Muscle of leg (tissue), 11 donors: Measurements from ENCODE around the gene DFFA. TPM values are rescaled to one million over a fixed set of nuclear protein-coding genes. Genes with fewer than 3 reads are reported as not detected.
"Not testable (repeated sequence)": the region's sequence is repeated elsewhere in the genome, so short reads cannot be mapped to it uniquely, and the experiment has no call there.

Experiments
- DNase-seq: peaks from one replicate; pipeline ENCODE4 v3.0.0; 2013
- H3K27ac ChIP-seq: one replicate; pipeline ENCODE4 v1.5.1; 2013; ENCODE audit warnings: mild to moderate bottlenecking, low read length, control low read depth
- H3K27me3 ChIP-seq: one replicate; pipeline ENCODE4 v1.6.1; 2013; ENCODE audit warnings: low read length; ENCODE audit not compliant: control insufficient read depth, insufficient read depth
- H3K36me3 ChIP-seq: one replicate; pipeline ENCODE4 v1.6.1; 2013; ENCODE audit warnings: low read length; ENCODE audit not compliant: control insufficient read depth, insufficient read depth
- H3K4me1 ChIP-seq: one replicate; pipeline ENCODE4 v1.6.1; 2013; ENCODE audit warnings: low read length; ENCODE audit not compliant: control insufficient read depth, insufficient read depth
- H3K4me3 ChIP-seq: one replicate; pipeline ENCODE4 v1.5.1; 2013; ENCODE audit warnings: low read length, control low read depth
- H3K9me3 ChIP-seq: replicated peaks from 2 replicates; pipeline ENCODE4 v1.6.1; 2013; ENCODE audit warnings: low read depth, low read length; ENCODE audit not compliant: control insufficient read depth
- WGBS: methylation state at CpG from one replicate; pipeline ENCODE4 v1.1.5; 2013; ENCODE audit warnings: missing lambda C conversion rate; ENCODE audit not compliant: insufficient coverage; 5-methylcytosine and 5-hydroxymethylcytosine counted together
- polyA plus RNA-seq, 8 donors: library from polyadenylated mRNA; unstranded; fragments of 120-200 nt; gene quantifications; one replicate each; pipeline versions ENCODE4 v1.2.1 to v1.2.3, GENCODE V29; 2013; ENCODE audit warnings: inconsistent platforms in 1 of 8, low replicate concordance in 1 of 8; ENCODE audit not compliant: insufficient read length in 8 of 8, insufficient read depth in 1 of 8
- total RNA-seq: library from RNA; stranded (reverse); fragments of 120-200 nt; gene quantifications from one replicate; pipeline ENCODE4 v1.2.4, GENCODE V29; 2013

The DFFA gene
- total and polyA plus RNA-seq, 9 donors, result 16.8 to 25.9 (median 19.8) TPM

- no peak overlapping the region for H3K27ac ChIP-seq
- peaks cover 22% of the 10 kb centered on the region for H3K36me3 ChIP-seq
- no peaks in the 10 kb centered on the region for H3K27me3 ChIP-seq
- H3K4me3 ChIP-seq, result no peak overlapping the region
- 81% methylated on average over 2 of the region's 5 CpGs for WGBS
- H3K9me3 ChIP-seq, result no peaks in the 10 kb centered on the region
- no peak for DNase-seq
- H3K4me1 ChIP-seq, result peaks cover 11% of the 10 kb centered on the region
Observed at GRCh38 chr1:10494418-10494753, 22.1 kb upstream of the DFFA start.

GRCh38 chr1:10490286-10490970 is 18.1 kb upstream of the DFFA start:
- WGBS, result 94% methylated on average over 5 of the region's 12 CpGs

GRCh38 chr1:10489291-10490055 is 17.1 kb upstream of the DFFA start:
- DNase-seq, result no peak
- peaks cover 8% of the 10 kb centered on the region for H3K36me3 ChIP-seq
- no peaks in the 10 kb centered on the region for H3K9me3 ChIP-seq
- H3K4me3 ChIP-seq, result no peak overlapping the region
- 80% methylated on average over 1 of the region's 4 CpGs for WGBS
- no peaks in the 10 kb centered on the region for H3K27me3 ChIP-seq
- no peak overlapping the region for H3K27ac ChIP-seq
- peaks cover 2% of the 10 kb centered on the region for H3K4me1 ChIP-seq

More at GRCh38 chr1:10490286-10490970, 18.1 kb upstream of the DFFA start:
- no peak for DNase-seq
- Histone ChIP-seq H3K27ac (no peak overlapping the region), H3K9me3 (no peaks in the 10 kb centered on the region), H3K27me3 (no peaks in the 10 kb centered on the region), H3K4me1 (peaks cover 10% of the 10 kb centered on the region), H3K4me3 (no peak overlapping the region), H3K36me3 (peaks cover 10% of the 10 kb centered on the region)

- Histone ChIP-seq H3K4me1 (no peaks in the 10 kb centered on the region), H3K9me3 (no peaks in the 10 kb centered on the region), H3K4me3 (no peak overlapping the region), H3K36me3 (peaks cover 2% of the 10 kb centered on the region), H3K27me3 (no peaks in the 10 kb centered on the region), H3K27ac (no peak overlapping the region)
- DNase-seq, result no peak
- 87% methylated on average over 3 of the region's 6 CpGs for WGBS
Observed at GRCh38 chr1:10484521-10484920, 12.2 kb upstream of the DFFA start.

GRCh38 chr1:10480614-10481013 is 8.3 kb upstream of the DFFA start:
- no peak overlapping the region for H3K4me3 ChIP-seq
- no CpG with 5 or more reads among the region's 2 CpGs for WGBS

GRCh38 chr1:10479296-10479695 is 7.0 kb upstream of the DFFA start:
- Histone ChIP-seq H3K4me1 (peaks cover 4% of the 10 kb centered on the region), H3K36me3 (peaks cover 3% of the 10 kb centered on the region), H3K9me3 (no peaks in the 10 kb centered on the region), H3K4me3 (no peak overlapping the region), H3K27me3 (no peaks in the 10 kb centered on the region), H3K27ac (no peak overlapping the region)
- WGBS, result 60% methylated on average over 1 of the region's 8 CpGs
- DNase-seq, result no peak

More at GRCh38 chr1:10480614-10481013, 8.3 kb upstream of the DFFA start:
- no peak overlapping the region for H3K27ac ChIP-seq
- H3K4me1 ChIP-seq, result peaks cover under 1% of the 10 kb centered on the region
- peaks cover 3% of the 10 kb centered on the region for H3K36me3 ChIP-seq
- H3K9me3 ChIP-seq, result no peaks in the 10 kb centered on the region
- H3K27me3 ChIP-seq, result no peaks in the 10 kb centered on the region
- DNase-seq, result no peak

- WGBS, result 0% methylated on average over 4 of the region's 13 CpGs
- peak overlapping the region; percentile 80 for H3K27ac ChIP-seq
- H3K4me1 ChIP-seq, result peaks cover 8% of the 10 kb centered on the region
Observed at GRCh38 chr1:10475510-10475909, 3.2 kb upstream of the DFFA start.

GRCh38 chr1:10474613-10475507 is 2.5 kb upstream of the DFFA start, which contains the start of gene PEX14:
Gene PEX14 (plus strand): TSS chr1:10474950. CDS start chr1:10474967, 17 bp downstream.
- Histone ChIP-seq H3K4me3 (peak within 1 kb of the TSS; percentile 93), H3K4me1 (peaks cover 8% of the 10 kb centered on the region), H3K27me3 (no peaks in the 10 kb centered on the region), H3K27ac (peak within 1 kb of the TSS; percentile 80), H3K9me3 (no peaks in the 10 kb centered on the region), H3K36me3 (peaks cover 6% of the 10 kb centered on the region)
- WGBS, result 15% methylated on average over 32 of the region's 50 CpGs
- DNase-seq, result peak; percentile 95

More at GRCh38 chr1:10475510-10475909, 3.2 kb upstream of the DFFA start:
- Histone ChIP-seq H3K36me3 (peaks cover 3% of the 10 kb centered on the region), H3K27me3 (no peaks in the 10 kb centered on the region), H3K9me3 (no peaks in the 10 kb centered on the region), H3K4me3 (peak overlapping the region; percentile 93)
- no peak for DNase-seq

- H3K9me3 ChIP-seq, H3K36me3 ChIP-seq, H3K27me3 ChIP-seq, DNase-seq, H3K4me1 ChIP-seq: not testable (repeated sequence)
- H3K4me3 ChIP-seq, result peak overlapping the region; percentile 93
- H3K27ac ChIP-seq, result peak overlapping the region; percentile 80
- WGBS, result 80% methylated on average over 9 of the region's 10 CpGs
Observed at GRCh38 chr1:10474309-10474612, 1.9 kb upstream of the DFFA start.
